RWPE2 (cell line): Measurements from ENCODE around the gene SRGAP1.

Experiments
- ATAC-seq: fragments of 200-7000 bp; cut with Tn5 transposase; 3 replicates; pipeline ENCODE4 v1.9.1; 2021; ENCODE audit warnings: low read depth
- DNase-seq: peaks from one replicate; pipeline ENCODE4 v3.0.0-alpha.2; 2020; ENCODE audit warnings: low spot score
- H3K27ac ChIP-seq: fragments of 450-650 bp; 2 replicates; pipeline ENCODE4 v1.5.1; 2017; ENCODE audit warnings: mild to moderate bottlenecking; ENCODE audit not compliant: poor library complexity, severe bottlenecking
- H3K27me3 ChIP-seq: fragments of 250-450 bp; sonication (Bioruptor Pico); 2 replicates; pipeline ENCODE4 v1.5.1; 2021; ENCODE audit warnings: mild to moderate bottlenecking, moderate library complexity; ENCODE audit not compliant: insufficient read depth, poor library complexity, severe bottlenecking
- H3K36me3 ChIP-seq: fragments of 250-450 bp; sonication (Bioruptor Pico); 2 replicates; pipeline ENCODE4 v1.5.1; 2020; ENCODE audit warnings: low read depth, mild to moderate bottlenecking, moderate library complexity
- H3K4me1 ChIP-seq: fragments of 250-450 bp; sonication (Bioruptor Pico); 2 replicates; pipeline ENCODE4 v1.5.1; 2021; ENCODE audit warnings: mild to moderate bottlenecking, moderate library complexity; ENCODE audit not compliant: insufficient read depth, poor library complexity, severe bottlenecking
- H3K4me3 ChIP-seq: fragments of 250-450 bp; sonication (Bioruptor Pico); 2 replicates; pipeline ENCODE4 v1.5.1; 2021; ENCODE audit warnings: mild to moderate bottlenecking, moderate library complexity; ENCODE audit not compliant: severe bottlenecking
- H3K9me3 ChIP-seq: fragments of 250-450 bp; sonication (Bioruptor Pico); 2 replicates; pipeline ENCODE4 v1.5.1; 2021; ENCODE audit warnings: mild to moderate bottlenecking, moderate library complexity; ENCODE audit not compliant: severe bottlenecking
- CTCF ChIP-seq: fragments of 450-650 bp; IDR thresholded peaks from one replicate; pipeline ENCODE4 v1.5.1; 2017; ENCODE audit warnings: mild to moderate bottlenecking, moderate library complexity; ENCODE audit not compliant: poor library complexity, severe bottlenecking

SRGAP1 gene

GRCh38 chr12:63967358-63968145 is 123.1 kb downstream of the SRGAP1 start:
- Histone ChIP-seq H3K4me1 (peaks cover 12% of the 10 kb centered on the region), H3K27ac (peak overlapping the region; percentile 32), H3K36me3 (no peaks in the 10 kb centered on the region), H3K9me3 (no peaks in the 10 kb centered on the region), H3K4me3 (no peak overlapping the region), H3K27me3 (no peaks in the 10 kb centered on the region)
- ATAC-seq (peak; percentile 52; the same call in 2 of the 3 replicates), DNase-seq (no peak)
- TF ChIP-seq CTCF = no peak

GRCh38 chr12:63968673-63969072 is 124.2 kb downstream of the SRGAP1 start:
- no peak for ATAC-seq
- no peak overlapping the region for H3K4me3 ChIP-seq
- TF ChIP-seq CTCF = no peak
- H3K27ac ChIP-seq = no peak overlapping the region
- DNase-seq = no peak
- no peaks in the 10 kb centered on the region for H3K27me3 ChIP-seq
- no peaks in the 10 kb centered on the region for H3K9me3 ChIP-seq
- H3K36me3 ChIP-seq = no peaks in the 10 kb centered on the region
- H3K4me1 ChIP-seq = peaks cover 15% of the 10 kb centered on the region

GRCh38 chr12:63976902-63977395 is 132.4 kb downstream of the SRGAP1 start:
- no peak for ATAC-seq
- Histone ChIP-seq H3K27me3 (no peaks in the 10 kb centered on the region), H3K4me1 (peaks cover 39% of the 10 kb centered on the region), H3K9me3 (no peaks in the 10 kb centered on the region), H3K36me3 (peaks cover 4% of the 10 kb centered on the region; the same call in 1 of the 2 replicates), H3K27ac (peak overlapping the region; percentile 63), H3K4me3 (no peak overlapping the region)
- no peak for TF ChIP-seq CTCF
- no peak for DNase-seq

GRCh38 chr12:63977441-63977840 is 132.9 kb downstream of the SRGAP1 start:
- Histone ChIP-seq H3K4me3 (no peak overlapping the region), H3K36me3 (peaks cover 4% of the 10 kb centered on the region; the same call in 1 of the 2 replicates), H3K4me1 (peaks cover 39% of the 10 kb centered on the region), H3K9me3 (no peaks in the 10 kb centered on the region), H3K27ac (peak overlapping the region; percentile 63), H3K27me3 (no peaks in the 10 kb centered on the region)
- ATAC-seq (no peak), DNase-seq (no peak)
- TF ChIP-seq CTCF = no peak

- no peak for DNase-seq
These were observed 134.0 kb downstream of the SRGAP1 start for GRCh38 chr12:63978519-63978918.

More at GRCh38 chr12:63978519-63978918, 134.0 kb downstream of the SRGAP1 start:
- Histone ChIP-seq H3K4me3 (no peak overlapping the region), H3K4me1 (peaks cover 41% of the 10 kb centered on the region), H3K27me3 (no peaks in the 10 kb centered on the region), H3K36me3 (peaks cover 7% of the 10 kb centered on the region), H3K27ac (peak overlapping the region; percentile 63), H3K9me3 (no peaks in the 10 kb centered on the region)
- ATAC-seq = peak; percentile 90
- no peak for TF ChIP-seq CTCF
